ENCODE data around the gene CLASP1.
"Not testable (repeated sequence)": the region's sequence is repeated elsewhere in the genome, so short reads cannot be mapped to it uniquely, and the experiment has no call there.

Gene CLASP1

GRCh38 chr2:121340926-121341325, 308.3 kb downstream of the CLASP1 start:
- no peak for DNase-seq

DNA sequence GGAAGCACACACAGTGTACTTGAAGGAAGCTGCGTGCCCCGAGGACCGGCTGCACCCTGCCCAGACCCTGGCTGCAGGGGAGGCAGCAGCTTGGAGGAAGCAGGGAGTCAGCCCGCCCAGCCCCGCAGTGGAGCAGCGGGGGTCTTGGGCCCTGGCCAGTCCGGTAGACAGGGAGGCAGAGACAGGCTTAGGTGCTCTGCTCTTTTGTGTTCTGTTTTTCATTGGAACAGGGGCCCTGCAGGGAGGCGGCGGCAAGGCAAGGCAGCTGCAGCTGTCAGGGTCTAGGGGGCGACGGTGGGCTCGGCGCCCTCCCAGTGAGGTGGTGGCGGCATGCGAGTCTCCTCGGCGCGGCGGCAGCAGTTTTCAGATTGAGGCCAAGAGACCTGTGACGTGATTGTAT, 311.0 kb downstream of the CLASP1 start:
- DNase-seq: no peak

- no peak for DNase-seq
Measured at GRCh38 chr2:121336528-121337294, 312.6 kb downstream of the CLASP1 start.

- DNase-seq: no peak
Measured at GRCh38 chr2:121335294-121336290, 313.7 kb downstream of the CLASP1 start.

DNA sequence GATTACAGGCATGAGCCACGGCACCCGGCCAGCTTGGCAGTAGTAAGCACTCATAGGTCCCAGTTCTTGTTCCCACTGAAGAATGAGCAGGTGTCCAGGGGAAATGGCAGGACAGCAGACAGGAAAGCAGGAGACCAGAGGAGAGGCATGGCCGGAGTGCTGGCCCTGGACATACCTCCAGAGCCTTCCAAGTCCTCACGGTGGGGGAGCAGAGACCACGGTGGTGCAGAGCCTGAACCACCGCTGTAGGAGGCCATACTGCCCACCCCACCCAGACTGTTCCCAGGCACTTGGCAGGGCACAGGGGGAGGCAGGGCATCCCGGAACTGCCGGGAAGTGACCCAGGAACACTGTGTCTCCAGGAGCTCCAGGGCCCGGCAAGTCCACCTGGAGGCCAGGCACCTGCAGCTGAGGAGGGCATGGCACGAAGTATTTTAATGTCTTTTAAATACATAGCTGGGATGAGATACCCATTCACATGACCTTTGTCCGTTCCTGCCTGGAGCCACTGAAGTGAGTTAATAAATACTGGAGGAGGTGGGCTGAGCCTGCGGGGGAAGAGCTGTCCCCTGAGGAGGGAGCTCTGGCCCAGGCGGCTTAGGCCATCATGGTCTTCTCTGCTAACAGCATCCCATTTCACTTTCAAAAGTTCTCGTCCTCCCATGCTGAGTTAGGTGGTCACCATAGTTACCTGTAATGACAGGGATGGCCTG, 314.5 kb downstream of the CLASP1 start:
- no peak for DNase-seq

GRCh38 chr2:121333834-121334558, 315.3 kb downstream of the CLASP1 start:
- DNase-seq: no peak

DNA sequence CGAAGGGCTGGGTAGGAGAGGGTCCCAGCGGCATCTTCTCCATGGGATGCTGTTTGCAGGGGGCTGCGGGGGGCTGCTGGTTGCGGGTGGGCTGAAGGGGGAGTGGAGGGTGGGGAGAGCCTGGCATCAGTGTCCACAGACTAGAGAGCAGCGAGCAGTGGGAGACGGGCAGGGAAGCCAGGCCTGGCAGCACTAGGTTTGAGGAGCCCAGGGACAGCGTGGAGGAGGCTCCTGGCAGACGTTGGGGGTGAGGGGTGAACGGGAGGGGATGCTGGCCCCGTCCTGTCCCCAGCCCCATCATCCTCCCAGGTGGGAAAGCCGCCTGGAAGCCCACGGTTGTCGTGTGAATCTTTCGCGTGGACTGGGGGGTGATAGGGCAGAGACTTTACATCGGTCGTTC, 316.0 kb downstream of the CLASP1 start:
- DNase-seq: no peak

DNA sequence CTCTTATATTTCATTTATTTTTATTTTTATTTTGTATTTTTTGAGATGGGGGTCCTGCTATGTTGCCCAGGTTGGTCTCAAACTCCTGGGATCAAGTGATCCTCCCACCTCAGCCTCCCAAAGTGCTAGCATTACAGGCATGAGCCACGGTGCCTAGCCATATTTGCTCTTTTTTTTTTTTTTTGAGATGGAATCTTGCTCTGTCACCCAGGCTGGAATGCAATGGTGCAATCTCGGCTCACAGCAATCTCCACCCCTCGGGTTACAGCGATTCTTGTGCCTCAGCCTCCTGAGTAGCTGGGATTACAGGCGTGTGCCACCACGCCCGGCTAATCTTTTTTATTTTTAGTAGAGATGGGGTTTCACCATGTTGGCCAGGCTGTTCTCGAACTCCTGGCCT, 317.9 kb downstream of the CLASP1 start:
- not testable (repeated sequence) for DNase-seq

- no peak for DNase-seq
Measured at GRCh38 chr2:121330921-121331320, 318.3 kb downstream of the CLASP1 start.

- no peak for DNase-seq
Measured at GRCh38 chr2:121329786-121330185, 319.5 kb downstream of the CLASP1 start.

- DNase-seq: no peak
Measured at GRCh38 chr2:121326628-121327027, 322.6 kb downstream of the CLASP1 start.

DNA sequence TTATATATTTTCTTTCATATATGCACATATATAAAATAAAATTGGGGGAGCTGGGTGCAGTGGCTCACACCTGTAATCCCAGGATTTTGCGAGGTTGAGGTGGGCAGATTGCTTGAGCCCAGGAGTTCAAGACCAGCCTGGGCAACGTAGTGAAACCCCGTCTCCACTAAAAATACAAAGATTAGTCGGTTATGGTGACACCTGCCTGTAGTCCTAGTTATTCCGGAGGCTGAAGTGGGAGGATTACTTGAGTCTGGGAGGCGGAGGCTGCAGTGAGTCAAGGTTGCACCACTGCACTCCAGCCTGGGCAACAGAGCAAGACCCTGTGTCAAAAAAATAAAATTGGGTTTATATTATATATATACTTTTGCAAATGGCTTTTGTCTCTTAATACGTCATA, 324.7 kb downstream of the CLASP1 start:
- DNase-seq: no peak

GRCh38 chr2:121321476-121321875, 327.8 kb downstream of the CLASP1 start:
- no peak for DNase-seq

DNA sequence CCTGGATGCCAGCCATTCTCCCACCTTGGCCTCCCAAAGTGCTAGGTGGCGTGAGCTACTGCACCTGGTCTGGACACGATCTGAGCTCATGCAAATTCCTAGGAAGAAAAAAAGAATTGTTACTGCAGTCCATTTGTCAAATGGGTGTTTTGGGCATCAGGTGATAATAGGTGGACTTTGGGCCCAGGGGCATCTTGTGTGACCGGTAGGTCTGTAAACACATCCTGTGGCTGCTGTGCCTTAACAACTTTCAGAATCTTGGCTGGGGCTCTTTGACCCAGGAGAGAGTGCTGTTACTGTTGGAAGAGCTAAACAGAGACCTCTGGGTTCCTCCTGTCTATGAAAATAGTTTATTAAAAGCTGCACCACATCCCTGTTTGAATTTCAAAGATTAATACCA, 329.3 kb downstream of the CLASP1 start:
- DNase-seq: no peak

DNA sequence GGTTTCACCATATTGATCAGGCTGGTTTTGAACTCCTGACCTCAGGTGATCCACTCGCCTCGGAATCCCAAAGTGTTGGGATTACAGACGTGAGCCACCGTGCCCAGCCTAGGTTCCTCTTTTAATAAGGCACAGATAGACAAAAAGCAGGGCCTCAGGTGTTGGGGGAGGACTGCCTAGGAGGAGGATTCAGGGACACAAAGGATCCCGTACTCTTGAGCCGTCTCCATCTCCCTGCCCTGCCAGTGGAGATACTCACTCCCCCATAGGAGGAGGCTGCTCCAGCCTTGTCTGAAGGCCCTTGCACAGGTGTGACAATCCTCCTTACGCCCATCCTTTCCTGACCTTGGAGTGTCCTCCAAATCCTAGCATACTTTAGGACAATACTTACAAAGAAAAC, 332.3 kb downstream of the CLASP1 start:
- no peak for DNase-seq

- DNase-seq: not testable (repeated sequence)
Measured at GRCh38 chr2:121313701-121314100, 335.6 kb downstream of the CLASP1 start.

GRCh38 chr2:121309801-121310200, 339.5 kb downstream of the CLASP1 start:
- no peak for DNase-seq

DNA sequence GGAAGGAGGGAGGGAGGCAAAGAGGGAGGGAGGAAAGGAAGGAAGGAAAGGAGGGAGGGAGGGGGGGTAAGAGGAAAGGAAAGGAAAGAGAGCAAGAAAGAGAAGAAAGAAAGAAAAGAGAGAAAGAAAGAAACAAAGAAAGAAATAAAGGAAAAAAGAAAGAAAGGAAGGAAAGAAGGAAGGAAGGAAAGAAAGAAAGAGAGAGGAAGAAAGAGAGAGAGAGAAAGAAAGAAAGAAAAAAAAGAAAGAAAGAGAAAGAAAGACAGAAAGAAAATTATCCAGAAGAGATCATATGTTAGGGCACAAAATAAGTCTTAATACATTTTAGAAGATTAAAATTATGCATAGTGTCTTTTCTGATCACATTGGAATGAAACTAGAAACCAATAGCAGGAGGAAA, 339.9 kb downstream of the CLASP1 start:
- no peak for DNase-seq

- DNase-seq: no peak
Measured at GRCh38 chr2:121307048-121307447, 342.2 kb downstream of the CLASP1 start.

DNA sequence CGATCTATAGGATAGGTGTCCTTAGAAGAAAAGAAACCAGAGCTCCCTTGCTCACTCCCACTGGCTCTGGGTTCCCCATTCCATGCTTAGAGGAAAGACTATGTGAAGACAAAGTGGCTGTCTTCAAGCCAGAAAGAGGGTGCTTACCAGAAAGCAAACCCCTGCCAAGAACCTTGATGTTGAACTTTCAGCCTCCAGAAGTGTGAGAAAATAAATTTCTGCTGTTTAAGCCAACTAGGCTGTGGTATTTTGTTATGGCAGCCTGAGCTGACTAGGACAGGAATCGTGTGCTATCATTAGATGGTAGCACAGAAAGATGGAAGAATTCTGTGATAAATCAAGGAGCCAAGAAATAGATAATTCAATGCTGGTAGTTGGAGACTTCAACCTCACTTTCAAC, 344.3 kb downstream of the CLASP1 start:
- DNase-seq: no peak

DNA sequence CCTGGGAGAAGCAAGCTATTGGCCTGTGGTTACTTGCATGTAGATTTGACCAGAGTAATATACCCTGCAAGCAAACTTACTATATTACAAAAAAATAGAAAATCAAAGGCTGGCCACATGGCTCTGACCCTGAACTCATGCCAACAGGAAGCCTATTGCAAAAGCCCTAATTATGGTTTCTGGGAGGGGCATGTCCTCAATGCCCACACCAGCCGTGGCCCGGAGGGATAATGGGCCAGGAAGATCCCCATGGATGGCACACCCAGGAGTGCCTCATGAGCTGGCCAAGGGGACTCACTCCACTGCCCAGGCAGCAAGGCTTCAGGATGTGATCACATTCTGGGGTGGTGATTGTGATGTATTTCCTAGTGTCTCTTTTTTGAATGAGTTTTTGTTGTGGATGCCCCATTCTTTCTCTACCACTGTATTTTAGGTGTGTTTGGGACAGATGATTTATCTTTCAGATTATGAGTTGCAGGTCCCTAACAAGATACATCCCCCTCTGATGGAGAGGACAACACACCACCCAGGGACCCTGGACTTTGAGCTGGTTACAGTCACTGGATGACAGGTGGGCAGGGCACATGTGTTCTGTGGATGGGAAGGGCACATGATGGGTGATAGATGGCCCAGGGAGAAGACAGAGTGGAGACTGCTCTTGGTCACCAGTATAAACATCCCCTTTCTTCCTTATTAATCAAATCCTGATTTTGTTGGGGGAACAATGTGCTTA, 345.6 kb downstream of the CLASP1 start:
- no peak for DNase-seq

DNA sequence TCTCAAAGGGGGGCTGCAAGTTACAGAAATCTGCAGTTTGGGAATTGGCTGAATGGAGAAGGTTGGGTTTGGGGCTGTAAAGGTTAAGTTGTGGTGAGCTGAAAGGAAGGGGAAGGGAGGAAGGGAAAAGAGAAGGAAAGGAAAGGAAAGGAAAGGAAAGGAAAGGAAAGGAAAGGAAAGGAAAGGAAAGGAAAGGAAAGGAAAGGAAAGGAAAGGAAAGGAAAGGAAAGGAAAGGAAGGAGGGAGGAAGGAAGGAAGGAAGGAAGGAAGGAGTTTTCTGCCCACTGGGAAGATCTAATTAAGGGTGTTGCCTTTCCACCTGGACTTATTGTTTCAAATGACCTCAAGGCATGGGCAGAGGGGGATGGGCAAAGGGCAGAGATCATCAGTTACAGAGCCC, 348.1 kb downstream of the CLASP1 start:
- DNase-seq: not testable (repeated sequence)
